Loucy (cell line): ENCODE results near the gene FEN1.

Experiments used
- H2AFZ ChIP-seq: fragments of 200-600 bp; sonication (generic); 2 replicates; pipeline ENCODE4 v1.6.0; 2016; ENCODE audit warnings: antibody characterized with exemption, mild to moderate bottlenecking, low read length, moderate library complexity
- H3F3A ChIP-seq: fragments of 200-600 bp; 2 replicates; pipeline ENCODE4 v1.6.0; 2016; ENCODE audit warnings: antibody characterized with exemption, low read depth, mild to moderate bottlenecking
- H3K27me3 ChIP-seq: fragments of 200-600 bp; sonication (generic); 2 replicates; pipeline ENCODE4 v1.6.1; 2014; ENCODE audit warnings: low read length, mild to moderate bottlenecking; ENCODE audit not compliant: insufficient read depth, poor library complexity, severe bottlenecking
- H3K36me3 ChIP-seq: fragments of 200-600 bp; sonication (generic); 2 replicates; pipeline ENCODE4 v1.6.1; 2016; ENCODE audit warnings: low read length; ENCODE audit not compliant: insufficient read depth
- H3K4me1 ChIP-seq: fragments of 200-600 bp; sonication (generic); 2 replicates; pipeline ENCODE4 v1.5.1; 2014; ENCODE audit warnings: low read length, mild to moderate bottlenecking; ENCODE audit not compliant: insufficient read depth, poor library complexity, severe bottlenecking
- H3K4me2 ChIP-seq: fragments of 200-600 bp; sonication (generic); 2 replicates; pipeline ENCODE4 v1.6.0; 2014; ENCODE audit warnings: antibody characterized with exemption, low read length, low read depth, mild to moderate bottlenecking; ENCODE audit not compliant: poor library complexity, severe bottlenecking
- H3K4me3 ChIP-seq: fragments of 200-600 bp; sonication (generic); 2 replicates; pipeline ENCODE4 v1.5.1; 2014; ENCODE audit warnings: low read length, mild to moderate bottlenecking, mixed read lengths; ENCODE audit not compliant: poor library complexity, severe bottlenecking
- H3K79me2 ChIP-seq: fragments of 200-600 bp; sonication (generic); 2 replicates; pipeline ENCODE4 v1.6.1; 2014; ENCODE audit warnings: low read length; ENCODE audit not compliant: insufficient read depth
- H3K9ac ChIP-seq: fragments of 200-600 bp; sonication (generic); 2 replicates; pipeline ENCODE4 v1.6.0; 2014; ENCODE audit warnings: mild to moderate bottlenecking, low read depth, low read length, moderate library complexity; ENCODE audit not compliant: poor library complexity, severe bottlenecking
- H3K9me2 ChIP-seq: fragments of 200-600 bp; sonication (generic); replicated peaks from 2 replicates; pipeline ENCODE4 v1.6.1; 2016; ENCODE audit warnings: low read depth, low read length, mixed read lengths
- H3K9me3 ChIP-seq: fragments of 200-600 bp; sonication (generic); 2 replicates; pipeline ENCODE4 v1.6.1; 2014; ENCODE audit warnings: mild to moderate bottlenecking, antibody characterized with exemption, low read length, low read depth; ENCODE audit not compliant: insufficient read depth
- H4K20me1 ChIP-seq: fragments of 200-600 bp; sonication (generic); 2 replicates; pipeline ENCODE4 v1.6.0; 2014; ENCODE audit warnings: antibody characterized with exemption, low read length, mild to moderate bottlenecking; ENCODE audit not compliant: insufficient read depth, poor library complexity, severe bottlenecking
- CTCF ChIP-seq: fragments of 200-600 bp; sonication (generic); conservative IDR thresholded peaks from 2 replicates; pipeline ENCODE4 v1.5.1; 2014; ENCODE audit warnings: mild to moderate bottlenecking, antibody characterized with exemption, low read length
- EZH2phosphoT487 ChIP-seq: fragments of 200-600 bp; IDR thresholded peaks from 2 replicates; pipeline ENCODE4 v1.6.1; 2018; ENCODE audit warnings: antibody characterized with exemption, mild to moderate bottlenecking, moderate library complexity, borderline replicate concordance

Gene FEN1

GRCh38 chr11:61792310-61793082 lies at the start of gene FEN1, which contains the start of gene TMEM258:
TSS of gene FEN1 (plus strand) at chr11:61792911. CDS start at chr11:61795362, 2,451 bp downstream.
TSS of gene TMEM258 (minus strand) at chr11:61792599. CDS start at chr11:61792558, 41 bp downstream.
- H3F3A ChIP-seq, result peaks cover 4% of the 10 kb centered on the region; the same call in 1 of the 2 replicates
- peaks cover 88% of the 10 kb centered on the region for H3K79me2 ChIP-seq
- peaks cover 28% of the 10 kb centered on the region for H3K4me1 ChIP-seq
- H3K27me3 ChIP-seq, result peaks cover 5% of the 10 kb centered on the region
- H3K9me2 ChIP-seq, result no peaks in the 10 kb centered on the region
- H3K4me2 ChIP-seq, result peak within 1 kb of the TSS; percentile 90
- peak within 1 kb of the TSS; percentile 93 for H3K9ac ChIP-seq
- no peaks in the 10 kb centered on the region for H3K9me3 ChIP-seq
- H2AFZ ChIP-seq, result peak within 1 kb of the TSS; percentile 90
- peak within 1 kb of the TSS; percentile 85 for H3K4me3 ChIP-seq
- TF ChIP-seq CTCF, result no peak
- TF ChIP-seq EZH2phosphoT487, result no peak
- H4K20me1 ChIP-seq, result peaks cover 40% of the 10 kb centered on the region
- peaks cover 19% of the 10 kb centered on the region; the same call in 1 of the 2 replicates for H3K36me3 ChIP-seq

- no peaks in the 10 kb centered on the region for H3K27me3 ChIP-seq
- H3K4me2 ChIP-seq, result no peak overlapping the region
- no peaks in the 10 kb centered on the region for H3K36me3 ChIP-seq
- no peaks in the 10 kb centered on the region for H3K4me1 ChIP-seq
- TF ChIP-seq EZH2phosphoT487 (no peak), CTCF (no peak)
- H2AFZ ChIP-seq, result no peak overlapping the region
- no peaks in the 10 kb centered on the region for H3F3A ChIP-seq
- no peaks in the 10 kb centered on the region for H3K9me2 ChIP-seq
- H3K79me2 ChIP-seq, result no peaks in the 10 kb centered on the region
- no peaks in the 10 kb centered on the region for H4K20me1 ChIP-seq
- H3K9ac ChIP-seq, result no peak overlapping the region
- H3K4me3 ChIP-seq, result no peak overlapping the region
- H3K9me3 ChIP-seq, result no peaks in the 10 kb centered on the region
Observed at GRCh38 chr11:61743486-61744095, 49.1 kb upstream of the FEN1 start.

GRCh38 chr11:61744181-61744580 lies 48.5 kb upstream of the FEN1 start:
- Histone ChIP-seq H3K9me2 (no peaks in the 10 kb centered on the region), H3F3A (no peaks in the 10 kb centered on the region), H3K79me2 (no peaks in the 10 kb centered on the region), H4K20me1 (no peaks in the 10 kb centered on the region), H3K9ac (no peak overlapping the region), H3K4me2 (no peak overlapping the region), H3K4me3 (no peak overlapping the region), H3K27me3 (no peaks in the 10 kb centered on the region), H2AFZ (no peak overlapping the region), H3K4me1 (no peaks in the 10 kb centered on the region), H3K36me3 (no peaks in the 10 kb centered on the region), H3K9me3 (no peaks in the 10 kb centered on the region)
- TF ChIP-seq EZH2phosphoT487 (no peak), CTCF (no peak)
